NCI-H1436 treated with DMSO at 0.1 percent for 48 hours (cell line): ENCODE results near the gene CRYZ.
"Not testable (repeated sequence)": the region's sequence is repeated elsewhere in the genome, so short reads cannot be mapped to it uniquely, and the experiment has no call there.

Experiments
- DNase-seq: peaks from one replicate; lab custom pipeline; 2025; lab: John Stamatoyannopoulos, UW

Gene CRYZ

GRCh38 chr1:74679811-74680210 is 53.0 kb downstream of the CRYZ start:
- no peak for DNase-seq

GRCh38 chr1:74677926-74678325 is 54.9 kb downstream of the CRYZ start:
- DNase-seq, result no peak

GRCh38 chr1:74674278-74675048 is 58.4 kb downstream of the CRYZ start:
- no peak for DNase-seq

- DNase-seq, result no peak
These were observed 59.3 kb downstream of the CRYZ start, which contains the start of gene ERICH3 for GRCh38 chr1:74673351-74674111. Gene ERICH3 (minus strand): TSS chr1:74673792. CDS start chr1:74673519, 273 bp downstream.

- not testable (repeated sequence) for DNase-seq
These were observed 62.0 kb downstream of the CRYZ start for GRCh38 chr1:74670866-74671265.
